Activated T-cell treated with anti-CD3 and anti-CD28 coated beads for 4 hours (primary cell): ENCODE data around the gene MANF.
"Not testable (repeated sequence)": the region's sequence is repeated elsewhere in the genome, so short reads cannot be mapped to it uniquely, and the experiment has no call there.

Experiments
- DNase-seq: peaks from one replicate; pipeline ENCODE4 v3.0.0-alpha.2; 2020

The MANF gene

DNA sequence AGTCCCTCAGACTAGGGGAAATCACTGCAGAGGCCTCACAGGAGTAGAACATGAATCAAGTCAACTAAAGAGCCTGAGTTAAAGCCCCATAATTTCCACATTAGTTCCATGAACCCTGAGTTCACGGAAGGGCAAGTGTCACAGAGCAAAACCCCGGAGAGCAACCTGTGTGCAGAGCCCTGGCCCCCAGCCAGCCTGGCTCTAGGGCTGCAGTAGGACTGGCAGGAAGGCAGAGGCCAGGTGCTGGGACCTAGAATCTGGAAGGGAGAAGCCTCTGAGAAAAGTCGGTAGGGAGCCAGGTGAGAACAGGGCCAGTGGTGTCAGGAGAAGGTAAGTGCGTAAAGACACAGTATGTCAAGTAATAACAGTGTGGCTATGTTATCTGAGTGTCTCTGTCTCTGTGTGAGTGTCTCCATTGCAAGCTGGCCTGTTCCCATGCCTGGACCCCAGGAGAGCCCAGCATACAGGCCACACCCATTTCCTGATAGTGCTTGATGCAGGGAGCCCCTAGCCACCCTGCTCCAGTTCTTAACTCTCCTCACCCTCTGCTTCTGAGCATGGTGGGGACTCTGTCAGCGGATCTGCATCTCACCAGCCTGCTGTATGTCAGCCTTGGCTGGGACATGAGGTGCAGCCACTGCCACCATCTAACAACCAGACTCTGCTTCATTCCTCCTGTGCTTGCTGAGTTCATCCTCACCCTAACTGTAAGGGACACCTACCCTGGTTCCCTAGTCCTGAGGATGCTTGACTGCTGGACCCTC, 11.3 kb upstream of the MANF start:
- DNase-seq, result no peak

DNA sequence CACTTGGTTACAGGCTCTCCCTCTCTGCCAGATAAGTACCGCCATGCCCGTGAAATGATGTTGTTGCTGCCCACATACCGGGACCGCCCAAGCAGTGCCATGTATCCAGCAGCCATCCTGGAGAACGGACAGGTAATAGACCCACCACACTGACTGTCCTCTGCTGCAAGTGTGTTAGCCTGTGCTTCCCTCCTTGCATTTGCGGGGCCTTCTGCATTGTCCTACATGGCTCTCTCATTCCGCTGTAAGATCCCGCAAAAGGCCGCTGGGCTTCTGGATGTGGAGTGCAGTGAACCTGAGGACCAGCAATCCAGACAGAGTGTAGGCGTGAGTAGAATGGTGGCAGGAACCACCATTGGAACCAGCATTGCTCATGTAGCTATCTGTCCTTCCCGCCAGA, 10.6 kb upstream of the MANF start:
- no peak for DNase-seq

DNA sequence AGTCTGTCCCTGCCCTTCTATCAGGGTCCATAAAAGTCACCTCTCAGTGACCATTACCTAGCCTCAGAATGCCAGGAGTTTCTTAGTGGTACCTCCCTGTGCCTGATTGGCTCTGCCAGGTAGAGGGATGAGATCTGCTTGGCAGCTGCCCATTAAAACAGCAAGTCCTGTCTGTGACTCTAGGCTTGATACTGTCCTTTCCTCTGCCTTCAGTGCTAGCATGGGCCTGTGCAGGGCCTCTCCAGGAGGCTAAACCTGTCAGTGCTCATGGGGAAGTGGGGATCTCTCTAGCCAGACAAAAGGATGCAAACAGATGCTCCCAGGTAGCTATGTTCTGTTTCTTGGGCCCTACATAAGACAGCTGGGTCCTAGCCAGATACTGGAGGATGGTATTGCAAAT, 10.0 kb upstream of the MANF start:
- no peak for DNase-seq

DNA sequence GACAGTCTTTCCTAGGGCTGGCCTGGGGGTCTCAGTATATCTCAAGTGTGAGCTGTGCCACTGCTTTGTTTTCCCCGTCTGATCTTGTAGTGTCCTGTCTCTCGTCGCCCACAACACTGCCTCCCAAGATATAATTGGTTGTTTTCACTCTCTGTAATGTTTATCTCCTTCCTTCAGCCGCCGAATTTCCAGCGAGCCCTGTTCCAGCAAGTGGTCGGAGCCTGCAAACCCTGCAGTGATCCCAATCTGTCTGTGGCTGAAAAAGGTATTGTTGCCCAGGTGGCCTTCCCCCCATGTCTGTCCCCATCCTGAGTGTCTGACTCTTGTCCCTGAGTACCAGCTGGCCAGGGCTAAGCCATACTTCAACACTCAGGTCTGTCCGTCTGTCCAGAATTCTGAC, 9.5 kb upstream of the MANF start:
- no peak for DNase-seq

DNA sequence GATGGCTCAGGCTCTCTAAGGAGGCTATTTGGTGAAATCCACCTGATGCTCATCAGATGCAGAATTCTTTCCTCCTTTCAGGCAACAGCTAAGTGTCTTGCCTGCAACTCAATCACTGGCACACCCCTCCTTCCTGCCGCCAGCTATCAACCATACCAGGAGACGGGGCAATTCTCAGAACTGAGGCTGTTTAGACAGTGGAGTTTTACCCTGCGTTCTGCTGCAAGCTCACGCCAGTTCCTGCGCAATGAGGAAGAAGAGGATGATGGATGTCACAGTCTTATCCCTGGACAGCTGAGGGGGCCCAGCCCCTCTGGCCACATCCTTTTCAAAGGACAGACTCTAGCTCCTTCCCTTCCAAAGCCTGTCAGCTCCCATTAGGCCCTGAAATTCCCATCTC, 7.0 kb upstream of the MANF start:
- DNase-seq, result no peak

DNA sequence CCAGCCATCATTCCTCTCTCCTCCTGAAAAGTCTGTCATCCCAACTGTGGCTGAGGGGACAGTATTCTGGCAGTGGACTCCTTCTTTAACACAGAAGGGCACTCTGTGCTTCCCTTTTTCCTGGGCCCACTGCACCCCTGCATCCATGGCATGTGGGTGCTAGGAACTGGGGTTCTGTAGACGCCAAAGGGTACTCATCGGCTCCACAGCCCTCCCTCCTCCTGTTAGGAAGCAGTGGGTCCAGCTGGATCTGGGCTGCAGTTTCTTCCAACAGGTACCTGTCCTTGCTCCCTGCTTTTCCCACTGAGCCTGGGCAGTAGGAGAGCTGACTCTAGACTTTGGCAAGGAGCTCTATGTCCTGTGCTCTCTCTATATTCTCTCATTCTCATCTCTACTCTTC, 6.4 kb upstream of the MANF start:
- no peak for DNase-seq

DNA sequence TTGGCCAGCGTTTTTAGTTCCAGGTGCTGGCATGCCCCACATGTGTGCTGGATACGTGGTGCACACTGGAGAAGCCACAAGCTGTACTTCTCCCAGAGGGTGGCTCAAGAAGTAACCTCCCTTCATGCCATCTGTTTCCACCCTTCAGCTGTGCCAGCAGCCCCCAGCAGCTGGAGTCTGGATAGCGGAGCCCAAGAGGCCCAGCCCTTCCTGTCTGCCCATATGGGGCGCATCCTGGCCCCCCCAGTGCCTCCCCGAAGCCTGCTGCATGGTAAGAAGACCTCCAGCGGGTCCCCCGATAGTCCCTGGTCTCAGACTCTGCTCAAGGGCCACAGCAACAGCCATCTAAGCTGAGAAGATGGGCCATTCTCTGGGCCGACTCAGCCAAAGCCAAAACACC, 5.8 kb upstream of the MANF start:
- DNase-seq, result no peak

DNA sequence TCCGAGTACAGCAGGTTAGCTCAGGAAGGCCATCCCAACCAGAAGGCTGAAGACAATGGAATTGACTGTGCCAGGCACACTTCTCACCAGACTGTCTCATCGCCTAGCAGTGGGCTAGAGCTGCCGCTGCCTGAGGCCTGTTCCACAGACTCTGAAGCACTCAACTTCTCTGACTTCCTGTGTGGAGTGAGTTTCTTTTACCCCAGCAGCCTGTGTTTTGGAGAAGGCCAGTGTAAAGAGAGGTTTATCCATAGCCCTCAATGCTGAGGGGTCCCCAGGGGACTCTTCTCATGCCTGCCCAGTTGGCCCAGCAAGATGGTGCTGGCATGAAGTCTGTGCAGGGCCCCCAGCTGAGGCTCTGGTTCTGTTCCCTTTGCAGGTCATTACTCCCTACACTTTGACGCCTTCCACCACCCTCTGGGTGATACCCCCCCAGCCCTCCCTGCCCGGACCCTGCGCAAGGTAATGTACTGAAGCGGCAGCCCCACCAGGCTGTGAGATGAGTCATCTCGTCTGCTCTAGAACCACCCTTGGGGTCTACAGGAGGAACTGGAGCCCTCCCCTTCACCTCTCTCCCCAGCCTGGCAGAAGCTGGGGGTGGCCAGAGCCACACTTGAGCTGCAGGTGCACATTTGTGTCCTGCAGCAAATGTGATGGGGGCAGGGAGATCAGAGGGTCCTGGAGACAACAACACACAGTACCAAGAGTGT, 5.2 kb upstream of the MANF start:
- DNase-seq, result no peak

DNA sequence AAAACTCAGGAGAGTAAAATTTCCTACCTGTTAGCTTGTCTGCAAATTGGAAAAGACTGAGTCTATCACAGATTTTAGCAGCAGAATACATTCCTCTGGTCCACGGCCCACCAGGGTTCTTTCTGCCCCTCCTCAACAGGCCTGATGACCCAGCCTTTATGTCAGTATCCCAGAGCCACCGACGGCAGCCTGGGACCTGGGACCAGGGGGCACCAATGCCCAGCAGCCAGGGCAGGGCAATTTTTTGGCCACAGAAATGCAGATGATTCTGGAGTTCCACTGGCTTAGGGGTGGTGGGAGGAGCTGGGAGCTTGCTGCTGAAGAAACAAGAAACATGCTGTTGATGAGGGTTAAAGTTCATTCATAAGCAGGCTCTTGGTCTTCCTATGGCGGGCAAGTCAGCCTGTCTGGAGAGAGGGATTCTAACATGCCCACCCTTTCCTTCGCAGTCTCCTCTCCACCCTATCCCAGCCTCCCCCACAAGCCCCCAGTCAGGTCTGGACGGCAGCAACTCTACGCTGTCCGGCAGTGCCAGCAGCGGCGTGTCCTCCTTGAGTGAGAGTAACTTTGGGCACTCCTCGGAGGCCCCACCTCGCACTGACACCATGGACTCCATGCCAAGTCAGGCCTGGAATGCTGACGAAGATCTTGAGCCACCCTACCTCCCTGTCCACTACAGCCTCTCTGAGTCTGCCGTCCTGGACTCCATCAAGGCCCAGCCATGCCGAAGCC, 4.3 kb upstream of the MANF start:
- no peak for DNase-seq

DNA sequence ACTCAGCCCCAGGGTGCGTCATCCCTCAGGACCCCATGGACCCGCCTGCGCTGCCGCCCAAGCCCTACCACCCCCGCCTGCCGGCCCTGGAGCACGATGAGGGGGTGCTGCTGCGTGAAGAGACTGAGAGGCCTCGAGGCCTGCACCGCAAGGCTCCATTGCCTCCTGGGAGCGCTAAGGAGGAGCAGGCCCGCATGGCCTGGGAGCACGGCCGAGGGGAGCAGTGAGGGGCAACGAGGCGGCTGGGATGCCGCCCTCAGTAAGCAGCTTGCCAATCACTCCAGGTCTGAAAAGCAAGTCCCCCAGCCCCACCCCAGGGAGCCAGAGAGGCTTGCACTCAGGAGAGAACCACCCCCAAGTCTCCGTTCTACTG, 3.8 kb upstream of the MANF start:
- DNase-seq, result no peak

DNA sequence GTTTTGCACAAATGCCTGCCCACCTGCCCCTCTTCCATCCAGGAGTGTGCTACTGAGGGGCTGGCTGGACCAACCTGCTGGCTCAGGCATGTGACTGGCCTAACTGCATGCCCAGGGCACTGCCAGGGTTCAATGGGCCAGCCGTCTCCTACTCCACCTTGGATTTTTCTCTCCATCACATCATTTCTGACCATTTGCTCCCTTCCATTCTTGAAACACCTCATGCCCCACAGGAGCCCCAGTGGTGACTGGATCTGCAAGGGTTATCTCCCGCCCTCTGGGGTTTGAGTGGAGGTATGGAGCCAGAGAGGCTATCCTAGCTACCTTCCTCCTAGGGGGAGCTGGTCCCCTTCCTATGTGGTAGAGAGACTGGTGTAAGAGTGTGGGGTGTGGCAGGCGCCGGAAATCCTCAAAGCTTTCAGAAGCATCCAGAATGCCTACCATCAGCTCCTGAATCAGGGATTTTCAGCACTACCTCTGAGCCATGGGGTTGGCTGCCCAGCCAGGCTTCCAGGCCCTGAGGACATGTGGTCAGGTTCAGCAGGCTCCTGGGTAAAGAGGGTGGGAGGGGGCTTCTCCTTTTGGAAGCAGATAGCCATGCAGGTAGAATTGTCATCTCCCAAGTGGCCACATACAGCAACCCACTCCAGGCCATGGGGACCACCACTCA, 2.9 kb upstream of the MANF start:
- no peak for DNase-seq

DNA sequence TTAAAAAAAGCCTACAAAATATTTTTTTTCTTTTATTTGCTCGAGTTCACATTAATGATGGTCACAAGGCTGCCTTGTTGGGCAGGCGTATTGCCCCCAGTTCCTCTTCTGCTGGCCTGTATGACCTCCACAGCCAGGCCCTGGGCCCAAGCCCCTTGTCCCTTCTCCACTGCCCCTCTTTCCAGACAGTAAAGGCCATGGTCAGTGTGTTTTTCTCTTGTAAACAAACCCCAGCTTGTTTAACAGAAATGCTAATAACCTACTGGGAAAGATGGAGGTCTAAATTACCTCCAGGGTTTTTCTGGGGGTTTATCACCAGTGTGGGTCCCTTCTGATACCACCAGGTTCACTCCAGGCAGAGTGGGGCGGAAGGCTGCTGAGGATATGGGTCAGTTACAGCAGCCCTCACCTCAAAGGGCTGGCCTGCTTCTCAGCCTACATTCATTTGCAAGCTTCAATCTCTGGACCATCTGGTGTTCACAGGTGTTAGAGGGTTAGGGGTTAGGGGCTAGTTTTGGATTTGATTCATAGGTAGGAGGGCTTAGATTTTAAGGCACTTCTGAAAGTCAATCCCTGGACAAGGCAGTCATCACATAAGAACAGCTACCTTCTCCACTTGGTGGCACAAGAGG, 2.0 kb upstream of the MANF start:
- DNase-seq, result no peak

DNA sequence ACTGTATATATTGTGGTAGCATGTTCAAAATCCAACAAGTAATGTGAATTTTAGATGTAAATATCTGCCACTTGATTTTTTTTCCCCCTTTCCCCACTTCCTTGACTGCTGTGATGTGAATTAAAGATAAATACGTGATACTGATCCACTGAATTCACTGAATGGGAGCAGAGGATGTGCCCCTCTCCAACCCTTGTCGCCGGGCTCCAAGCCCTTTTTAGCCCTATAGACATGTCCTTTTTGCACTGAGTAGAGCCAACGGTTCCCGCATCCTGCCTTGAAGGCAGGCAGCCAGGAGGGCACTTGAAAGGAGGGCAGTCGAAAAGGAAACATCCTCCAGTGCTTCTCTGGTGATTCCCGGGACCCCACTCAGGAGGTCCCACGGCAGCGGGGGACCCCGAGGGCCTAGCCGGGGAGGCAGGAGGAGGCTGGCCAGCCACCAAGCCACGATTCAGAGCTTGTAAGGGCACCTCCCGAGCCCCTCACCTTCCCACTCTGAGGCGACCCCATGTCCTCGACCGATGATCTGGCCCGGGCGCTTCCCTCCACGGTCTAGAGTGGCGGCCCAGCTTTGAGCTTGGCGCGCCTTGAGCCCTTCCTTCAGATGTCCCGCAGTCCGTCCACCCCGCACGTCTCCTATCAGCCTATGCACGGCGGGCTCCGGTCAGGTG, 901 bp upstream of the MANF start:
- no peak for DNase-seq

DNA sequence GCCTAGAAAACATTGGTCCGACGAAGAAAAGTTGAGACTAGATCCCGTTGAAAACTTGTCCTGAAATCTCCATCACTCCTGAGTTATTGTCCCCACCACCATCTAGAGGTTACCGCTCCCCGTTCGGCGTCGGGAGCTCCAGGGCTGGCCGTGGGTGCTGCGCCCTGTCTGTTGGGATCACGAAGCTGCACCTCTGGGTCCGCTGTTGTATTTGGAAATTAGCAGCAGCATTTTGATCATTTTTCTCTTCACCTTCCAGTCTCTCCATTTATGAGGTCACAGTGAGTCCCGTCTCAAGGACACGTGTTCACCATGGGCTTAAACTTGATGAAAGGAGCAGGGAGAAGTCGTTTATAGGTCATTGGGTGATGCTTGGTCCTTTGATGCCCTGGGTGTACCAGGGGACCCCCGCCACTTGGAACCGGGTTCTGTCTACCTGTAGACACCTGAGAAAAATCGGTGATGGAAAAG, 565 bp downstream of the MANF start:
- no peak for DNase-seq

DNA sequence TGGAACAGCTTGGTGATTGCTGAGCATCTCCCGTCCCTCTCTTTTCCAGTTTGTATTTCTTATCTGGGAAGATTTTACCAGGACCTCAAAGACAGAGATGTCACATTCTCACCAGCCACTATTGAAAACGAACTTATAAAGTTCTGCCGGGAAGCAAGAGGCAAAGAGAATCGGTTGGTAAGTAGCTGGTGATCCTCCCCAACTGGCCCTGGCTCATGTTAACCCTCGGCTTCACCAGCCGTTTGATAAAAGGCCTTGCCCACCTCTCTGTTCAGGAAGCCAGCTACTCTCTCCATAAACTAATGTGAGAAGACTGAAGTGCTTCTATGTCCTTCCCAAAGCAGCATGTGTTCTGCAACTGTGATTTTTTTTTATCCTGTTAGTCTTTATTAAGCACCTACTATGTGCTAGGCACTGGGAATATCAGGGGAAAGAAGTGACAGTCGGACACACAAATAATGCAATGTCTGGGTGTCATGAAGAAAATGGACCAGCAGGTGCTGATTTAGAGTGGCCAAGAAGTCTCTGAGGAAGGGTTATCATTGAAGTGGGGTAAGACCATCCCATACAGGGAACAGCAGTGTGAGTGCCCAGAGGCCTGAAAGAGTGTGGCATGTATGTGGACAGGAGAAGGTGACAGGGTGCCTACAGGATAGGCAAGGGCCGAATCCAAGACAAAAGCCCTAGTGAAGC, 1.2 kb downstream of the MANF start:
- DNase-seq, result no peak

DNA sequence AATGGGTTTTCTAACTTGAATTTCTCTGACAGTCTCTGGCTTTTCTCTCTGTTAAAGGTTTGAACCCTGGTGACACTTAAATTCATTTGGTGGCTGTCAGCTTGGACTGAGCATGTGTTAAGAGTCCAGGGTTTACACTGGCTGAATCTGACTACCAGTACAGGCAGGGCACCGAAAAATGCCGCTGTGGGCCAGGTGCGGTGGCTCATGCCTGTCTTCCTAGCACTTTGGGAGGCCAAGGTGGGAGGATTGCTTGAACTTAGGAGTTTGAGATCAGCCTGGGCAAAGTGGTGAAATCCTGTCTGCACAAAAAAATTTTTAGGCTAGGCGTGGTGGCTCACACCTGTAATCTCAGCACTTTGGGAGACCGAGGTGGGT, 1.8 kb downstream of the MANF start:
- DNase-seq, result no peak

DNA sequence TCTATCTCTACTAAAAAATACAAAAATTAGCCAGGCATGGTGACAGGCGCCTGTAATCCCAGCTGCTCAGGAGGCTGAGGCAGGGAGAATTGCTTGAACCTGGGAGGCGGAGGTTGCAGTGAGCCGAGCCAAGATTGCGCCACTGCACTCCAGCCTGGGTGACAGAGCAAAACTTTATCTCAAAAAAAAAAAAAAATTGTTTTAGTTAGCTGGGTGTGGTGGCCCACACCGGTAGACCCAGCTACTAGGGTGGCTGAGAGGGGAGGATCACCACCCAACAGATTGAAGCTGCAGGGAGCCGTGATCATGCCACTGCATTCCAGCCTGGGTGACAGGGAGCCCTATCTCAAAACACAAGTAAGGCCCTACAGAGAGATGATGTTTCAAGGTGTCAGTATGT, 2.2 kb downstream of the MANF start:
- DNase-seq, result not testable (repeated sequence)

DNA sequence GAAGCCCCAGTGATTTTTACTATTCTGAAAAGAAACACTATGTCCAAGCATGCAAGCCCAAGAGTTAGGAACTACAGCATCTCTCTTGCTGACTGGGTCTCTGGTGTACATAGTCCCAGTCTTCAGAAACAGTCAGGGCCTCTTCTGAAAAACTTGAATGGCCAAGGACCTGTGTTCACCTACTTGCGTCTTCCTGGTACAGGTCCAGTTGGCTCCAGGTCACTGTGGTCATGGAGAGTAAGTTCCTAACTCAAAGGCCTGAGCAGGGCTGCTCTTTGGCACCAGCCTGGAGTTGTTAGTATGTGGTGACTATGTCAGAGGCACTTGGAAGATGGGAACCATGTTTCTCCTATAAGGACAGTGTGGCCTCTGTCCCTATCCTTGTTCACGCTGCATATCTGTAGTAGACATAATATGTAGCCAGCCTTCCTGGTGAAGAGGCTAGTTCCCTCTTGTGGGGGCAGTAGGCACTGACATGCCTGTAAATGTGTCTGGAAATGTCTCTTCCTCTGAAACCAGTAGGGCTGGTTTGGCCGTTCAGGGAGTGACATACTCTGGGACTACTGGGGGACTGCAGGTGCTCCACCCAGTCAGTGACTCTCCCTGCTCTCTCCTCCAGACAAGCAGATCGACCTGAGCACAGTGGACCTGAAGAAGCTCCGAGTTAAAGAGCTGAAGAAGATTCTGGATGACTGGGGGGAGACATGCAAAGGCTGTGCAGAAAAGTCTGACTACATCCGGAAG, 3.4 kb downstream of the MANF start:
- DNase-seq, result no peak

DNA sequence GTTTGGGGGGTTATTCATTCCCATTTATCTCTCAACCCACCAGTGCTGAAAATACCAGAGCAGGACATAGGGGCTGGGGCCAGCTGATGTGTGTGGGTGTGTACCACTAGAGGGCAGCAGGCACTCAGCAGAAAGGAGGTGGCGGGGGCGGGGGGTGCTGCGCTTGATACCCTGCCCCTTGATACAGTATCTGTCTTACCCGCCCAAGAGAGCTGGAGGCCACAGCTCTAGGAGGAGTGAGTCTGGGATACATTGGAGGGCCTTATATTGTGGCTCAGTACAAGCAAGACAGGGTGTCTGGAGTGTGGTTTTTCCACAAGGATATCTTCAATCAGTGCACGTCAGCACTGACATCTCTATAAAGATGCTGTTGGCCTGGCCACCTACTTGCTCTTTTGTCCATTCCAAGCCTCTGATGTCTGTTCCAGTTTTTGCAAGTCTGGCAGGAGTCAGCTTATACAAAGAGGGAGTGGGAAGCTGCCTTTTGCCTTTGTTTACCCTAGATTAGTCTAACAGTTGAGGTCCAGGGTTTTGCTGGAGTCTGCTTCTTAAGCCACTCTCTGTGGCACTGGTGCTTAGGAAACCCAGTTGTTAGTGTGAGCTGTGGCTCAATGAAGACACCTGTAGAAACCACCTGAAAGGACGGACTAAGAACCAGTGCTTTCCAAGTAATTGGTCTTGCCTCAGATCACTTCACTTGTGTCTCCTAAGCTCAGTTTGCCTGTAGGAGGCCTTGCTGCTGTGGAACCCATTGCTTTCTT, 4.5 kb downstream of the MANF start:
- no peak for DNase-seq
